KBM-7 (cell line): ENCODE measurements around the gene ABCC4.
A peak's percentile ranks its signal among the peaks of the same experiment; 100 is the strongest.

Experiments
- DNase-seq: peaks from one replicate; pipeline ENCODE4 v3.0.0-alpha.2; 2015
- in situ Hi-C: fragments of 300-500 bp; cut with MboI; formaldehyde crosslinking; loops from 2 replicates; pipeline ENCODE4 v1.14.3; 2020; ENCODE audit warnings: low sequenced_read_pairs, low pct_unique_long_range_greater_than_20kb, mixed read lengths

Gene ABCC4

GRCh38 chr13:95237310-95237870, 63.9 kb downstream of the ABCC4 start:
- in situ Hi-C loops, result no loop called here
- no peak for DNase-seq

GRCh38 chr13:95236774-95237173, 64.5 kb downstream of the ABCC4 start:
- in situ Hi-C loops, result no loop called here
- DNase-seq, result no peak

- no peak for DNase-seq
- in situ Hi-C loops, result no loop called here
Observed at GRCh38 chr13:95235974-95236373, 65.3 kb downstream of the ABCC4 start.

- in situ Hi-C loops, result no loop called here
- DNase-seq, result no peak
Observed at GRCh38 chr13:95235199-95235756, 66.0 kb downstream of the ABCC4 start.

- no peak for DNase-seq
- in situ Hi-C loops, result no loop called here
Observed at GRCh38 chr13:95234242-95234641, 67.0 kb downstream of the ABCC4 start.

- in situ Hi-C loops, result no loop called here
Observed at GRCh38 chr13:95233026-95233635, 68.1 kb downstream of the ABCC4 start.

GRCh38 chr13:95231393-95231792, 69.9 kb downstream of the ABCC4 start:
- DNase-seq, result no peak
- in situ Hi-C loops, result no loop called here

More at GRCh38 chr13:95233026-95233635, 68.1 kb downstream of the ABCC4 start:
- no peak for DNase-seq

- in situ Hi-C loops, result no loop called here
- no peak for DNase-seq
Observed at GRCh38 chr13:95229855-95230254, 71.4 kb downstream of the ABCC4 start.

- in situ Hi-C loops, result no loop called here
- peak; percentile 58 for DNase-seq
Observed at GRCh38 chr13:95228130-95228529, 73.1 kb downstream of the ABCC4 start.

GRCh38 chr13:95226932-95227695, 74.1 kb downstream of the ABCC4 start:
- DNase-seq, result peak; percentile 79
- in situ Hi-C loops, result no loop called here

- no peak for DNase-seq
- in situ Hi-C loops, result no loop called here
Observed at GRCh38 chr13:95226476-95226875, 74.8 kb downstream of the ABCC4 start.

GRCh38 chr13:95226050-95226449, 75.2 kb downstream of the ABCC4 start:
- in situ Hi-C loops, result no loop called here
- DNase-seq, result no peak

GRCh38 chr13:95224064-95224463, 77.2 kb downstream of the ABCC4 start:
- in situ Hi-C loops, result no loop called here
- no peak for DNase-seq

- in situ Hi-C loops, result no loop called here
Observed at GRCh38 chr13:95222733-95223018, 78.6 kb downstream of the ABCC4 start.

GRCh38 chr13:95221971-95222732, 79.1 kb downstream of the ABCC4 start:
- in situ Hi-C loops, result no loop called here
- DNase-seq, result no peak

More at GRCh38 chr13:95222733-95223018, 78.6 kb downstream of the ABCC4 start:
- no peak for DNase-seq

GRCh38 chr13:95220611-95221010, 80.6 kb downstream of the ABCC4 start:
- in situ Hi-C loops, result no loop called here
- no peak for DNase-seq

- no peak for DNase-seq
- in situ Hi-C loops, result no loop called here
Observed at GRCh38 chr13:95217920-95218830, 83.1 kb downstream of the ABCC4 start.

- in situ Hi-C loops, result no loop called here
- no peak for DNase-seq
Observed at GRCh38 chr13:95216182-95216581, 85.1 kb downstream of the ABCC4 start.
